C4-2B (cell line): ENCODE data around the gene UCP3.

Source experiments
- CTCF ChIP-seq: fragments of 450-650 bp; conservative IDR thresholded peaks from 2 replicates; pipeline ENCODE4 v1.5.1; 2017; ENCODE audit warnings: mild to moderate bottlenecking
- ZFX ChIP-seq: fragments of 450-650 bp; IDR thresholded peaks from 2 replicates; pipeline ENCODE4 v1.6.1; 2017

- no peak for TF ChIP-seq CTCF
- TF ChIP-seq ZFX, result no peak
Measured at GRCh38 chr11:74055938-74056337, 47.1 kb upstream of the UCP3 start.
